SK-N-SH (cell line): ENCODE data around the gene IRF5. TPM values are rescaled to one million over a fixed set of nuclear protein-coding genes. Genes with fewer than 3 reads are reported as not detected.

Source experiments
- CTCF ChIA-PET: fragments of 300-600, 350-600 bp; formaldehyde crosslinking; extraction: SDS; loops from one replicate; lab custom pipeline; 2021; lab: Yijun Ruan, JAX
- POLR2A ChIA-PET: fragments of 350-600 bp; sonication (Branson Sonifier 250); formaldehyde crosslinking; extraction: SDS; loops from one replicate; lab custom pipeline; 2020; ENCODE audit warnings: antibody characterized with exemption, inconsistent platforms; lab: Yijun Ruan, JAX
- DNase-seq: peaks from one replicate; pipeline ENCODE4 v3.0.0; 2012
- H2AFZ ChIP-seq: fragments of 200-600 bp; sonication (generic); 2 replicates; pipeline ENCODE4 v1.8.1; 2016; ENCODE audit warnings: antibody characterized with exemption, mild to moderate bottlenecking, low read depth
- H3F3A ChIP-seq: fragments of 200-600 bp; sonication (generic); replicated peaks from 2 replicates; pipeline ENCODE3; 2016; ENCODE audit warnings: antibody characterized with exemption, mild to moderate bottlenecking; ENCODE audit not compliant: insufficient read depth
- H3K27ac ChIP-seq, 2 experiments: fragments of 200-500 bp in 1 of 2; fragments of 200-600 bp in 1 of 2; sonication (Bioruptor generic) in 1 of 2; sonication (generic), shearing (Covaris generic) in 1 of 2; 2 replicates each; pipeline versions ENCODE4 v1.5.1 to v1.6.1; 2014 to 2016; ENCODE audit warnings: low read depth in 2 of 2, inconsistent platforms in 1 of 2, low read length in 1 of 2, mild to moderate bottlenecking in 1 of 2, mixed read lengths in 1 of 2
- H3K27me3 ChIP-seq: fragments of 200-600 bp; sonication (generic), shearing (Covaris generic); 2 replicates; pipeline ENCODE4 v1.6.1; 2016; ENCODE audit warnings: mixed run types; ENCODE audit not compliant: insufficient read depth
- H3K36me3 ChIP-seq, 2 experiments: fragments of 200-500 bp in 1 of 2; fragments of 200-600 bp in 1 of 2; sonication (Bioruptor generic) in 1 of 2; sonication (generic) in 1 of 2; replicated peaks in 1 of 2; 2 replicates each; pipeline versions ENCODE3 to v1.5.1; 2014 to 2016; ENCODE audit warnings: low read length in 1 of 2, mild to moderate bottlenecking in 1 of 2; ENCODE audit not compliant: insufficient read depth in 2 of 2, control insufficient read depth in 1 of 2
- H3K4me1 ChIP-seq, 2 experiments: fragments of 200-500 bp in 1 of 2; fragments of 200-600 bp in 1 of 2; sonication (Bioruptor generic) in 1 of 2; sonication (generic), shearing (Covaris generic) in 1 of 2; 2 replicates each; pipeline versions ENCODE4 v1.5.1 to v1.6.1; 2014 to 2016; ENCODE audit warnings: low read depth in 1 of 2, low read length in 1 of 2, mixed run types in 1 of 2; ENCODE audit not compliant: insufficient read depth in 2 of 2, control insufficient read depth in 1 of 2
- H3K4me2 ChIP-seq: fragments of 200-600 bp; sonication (generic), shearing (Covaris generic); 2 replicates; pipeline ENCODE4 v1.6.1; 2017; ENCODE audit warnings: mixed run types
- H3K4me3 ChIP-seq, 2 experiments: fragments of 200-500 bp in 1 of 2; fragments of 200-600 bp in 1 of 2; sonication (Bioruptor generic) in 1 of 2; sonication (generic), shearing (Covaris generic) in 1 of 2; 2 replicates each; pipeline versions ENCODE4 v1.5.1 to v1.8.1; 2014 to 2016; ENCODE audit warnings: low read depth in 2 of 2, inconsistent platforms in 1 of 2, low read length in 1 of 2, mild to moderate bottlenecking in 1 of 2, mixed read lengths in 1 of 2, moderate library complexity in 1 of 2
- H3K79me2 ChIP-seq: fragments of 200-600 bp; sonication (generic); 2 replicates; pipeline ENCODE4 v1.8.1; 2017; ENCODE audit warnings: mild to moderate bottlenecking; ENCODE audit not compliant: insufficient read depth
- H3K9ac ChIP-seq: fragments of 200-600 bp; sonication (generic); 2 replicates; pipeline ENCODE4 v1.6.1; 2017; ENCODE audit warnings: mixed run types
- H3K9me2 ChIP-seq: fragments of 200-600 bp; sonication (generic); 2 replicates; pipeline ENCODE4 v1.6.1; 2017; ENCODE audit warnings: mixed run types
- H3K9me3 ChIP-seq: fragments of 200-600 bp; sonication (generic); 2 replicates; pipeline ENCODE4 v1.6.1; 2017; ENCODE audit warnings: mixed run types, mild to moderate bottlenecking, moderate library complexity
- H4K20me1 ChIP-seq: fragments of 200-600 bp; sonication (generic); 2 replicates; pipeline ENCODE4 v1.6.1; 2017; ENCODE audit warnings: mild to moderate bottlenecking, mixed run types; ENCODE audit not compliant: insufficient read depth
- CTCF ChIP-seq: fragments of 200-600 bp; sonication (generic); IDR thresholded peaks from 2 replicates; pipeline ENCODE4 v1.6.1; 2017; ENCODE audit warnings: antibody characterized with exemption, mild to moderate bottlenecking, moderate library complexity
- ELF1 ChIP-seq: IDR thresholded peaks from 2 replicates; pipeline ENCODE4 v1.4.0; 2012
- FOXJ3 ChIP-seq: sonication (generic); formaldehyde crosslinking; IDR thresholded peaks from 2 replicates; pipeline ENCODE4 v1.5.1; 2020; ENCODE audit warnings: mild to moderate bottlenecking, missing genetic modification reagents
- FOXM1 ChIP-seq: IDR thresholded peaks from 2 replicates; pipeline ENCODE4 v1.4.0; 2012; ENCODE audit warnings: low read depth, mild to moderate bottlenecking
- GABPA ChIP-seq: IDR thresholded peaks from 2 replicates; pipeline ENCODE4 v1.4.0; 2012; ENCODE audit warnings: low read depth, mild to moderate bottlenecking
- MXI1 ChIP-seq: IDR thresholded peaks from 2 replicates; pipeline ENCODE4 v1.6.1; 2012; ENCODE audit warnings: mild to moderate bottlenecking, low read depth, low read length, improper control_type of control experiment
- NFIC ChIP-seq: IDR thresholded peaks from 2 replicates; pipeline ENCODE4 v1.4.0; 2012; ENCODE audit warnings: borderline replicate concordance
- PBX3 ChIP-seq: IDR thresholded peaks from 2 replicates; pipeline ENCODE4; 2012
- RAD21 ChIP-seq: IDR thresholded peaks from 2 replicates; pipeline ENCODE4 v1.6.1; 2012; ENCODE audit warnings: mild to moderate bottlenecking, low read length
- RCOR1 ChIP-seq: fragments of 150-350 bp; IDR thresholded peaks from 2 replicates; pipeline ENCODE4 v1.6.1; 2017; ENCODE audit warnings: antibody characterized with exemption, low read length
- REST ChIP-seq: IDR thresholded peaks from 2 replicates; pipeline ENCODE4 v1.6.1; 2012; ENCODE audit warnings: mild to moderate bottlenecking, low read depth, low read length, moderate library complexity
- TCF12 ChIP-seq: IDR thresholded peaks from 2 replicates; pipeline ENCODE4 v1.4.0; 2012
- YY1 ChIP-seq: IDR thresholded peaks from 2 replicates; pipeline ENCODE4 v1.4.0; 2012; ENCODE audit warnings: low read depth, mild to moderate bottlenecking
- WGBS: methylation state at CpG from one replicate; pipeline ENCODE4 v1.1.6; 2017; ENCODE audit warnings: low lambda C conversion rate; 5-methylcytosine and 5-hydroxymethylcytosine counted together
- polyA plus RNA-seq, 3 experiments: library from polyadenylated mRNA; depleted of rRNA; stranded (reverse); fragments of >200 nt; gene quantifications; 2 replicates each; pipeline ENCODE4 v1.2.3, GENCODE V29; 2012

The IRF5 gene
- polyA plus RNA-seq, 1 of the 3 experiments (the other 2 are of a cell fraction) = 0.62 TPM

- WGBS = 60% methylated on average over 38 of the region's 42 CpGs
- peak; percentile 70 for DNase-seq
- no peak overlapping the region for H3K4me2 ChIP-seq
Observed at GRCh38 chr7:128909625-128910568, 27.8 kb upstream of the IRF5 start.

More at GRCh38 chr7:128909625-128910568, 27.8 kb upstream of the IRF5 start:
- ChIA-PET CTCF (interaction anchor here (0.8 to 6.2 kb wide), 8 partner anchors 10 to 448 kb away, joined by 3 to 69 read pairs (median 4); no protein-coding TSS in a partner anchor), POLR2A (no interaction called here)
- peaks cover 0 to 4% of the 10 kb centered on the region in 2 experiments; a peak in 1 of 4 replicates for H3K4me1 ChIP-seq
- no peak overlapping the region for H3K27ac ChIP-seq
- H3K9me3 ChIP-seq = no peaks in the 10 kb centered on the region
- H3K9me2 ChIP-seq = no peaks in the 10 kb centered on the region
- peaks cover 13% of the 10 kb centered on the region; the same call in 1 of the 2 replicates for H3K27me3 ChIP-seq
- no peak overlapping the region for H3K4me3 ChIP-seq
- H2AFZ ChIP-seq = peak overlapping the region; percentile 17; the same call in 1 of the 2 replicates
- no peaks in the 10 kb centered on the region for H3K79me2 ChIP-seq
- H3K36me3 ChIP-seq = no peaks in the 10 kb centered on the region
- TF ChIP-seq PBX3 (no peak), CTCF (no peak), TCF12 (no peak), FOXJ3 (CRISPR knock-in tag) (no peak), YY1 (no peak), FOXM1 (no peak), NFIC (no peak), REST (no peak), GABPA (no peak), RAD21 (no peak), MXI1 (no peak), ELF1 (no peak), RCOR1 (no peak)
- no peak overlapping the region for H3K9ac ChIP-seq
- H3F3A ChIP-seq = no peaks in the 10 kb centered on the region
- H4K20me1 ChIP-seq = no peaks in the 10 kb centered on the region
